Stimulated activated CD8-positive, alpha-beta memory T cell treated with anti-CD3 and anti-CD28 coated beads, Interleukin-4, amount 100 ng/mL, for 4 hours (primary cell): ENCODE results near the gene KRT25.
"Not testable (repeated sequence)": the region's sequence is repeated elsewhere in the genome, so short reads cannot be mapped to it uniquely, and the experiment has no call there.

ENCODE experiments used
- DNase-seq, 2 donors: peaks; one replicate each; pipeline ENCODE4 v3.0.0-alpha.2; 2020; ENCODE audit warnings: low read depth in 2 of 2, low spot score in 1 of 2

Gene KRT25

GRCh38 chr17:40753804-40754203 is 1.3 kb downstream of the KRT25 start:
- no peak for DNase-seq

- DNase-seq: no peak
These were observed 4.1 kb downstream of the KRT25 start for GRCh38 chr17:40751065-40751464.

- no peak for DNase-seq
These were observed 4.7 kb downstream of the KRT25 start for GRCh38 chr17:40750391-40750790.

GRCh38 chr17:40748666-40749065 is 6.5 kb downstream of the KRT25 start:
- not testable (repeated sequence) for DNase-seq

GRCh38 chr17:40738553-40738952 is 16.6 kb downstream of the KRT25 start:
- DNase-seq: no peak

- no peak for DNase-seq
These were observed 20.1 kb downstream of the KRT25 start for GRCh38 chr17:40735016-40735415.

- no peak for DNase-seq
These were observed 21.1 kb downstream of the KRT25 start for GRCh38 chr17:40734018-40734417.

GRCh38 chr17:40730970-40731369 is 24.2 kb downstream of the KRT25 start:
- no peak for DNase-seq

GRCh38 chr17:40727447-40728231 is 27.5 kb downstream of the KRT25 start:
- DNase-seq: no peak

- DNase-seq: no peak
These were observed 28.2 kb downstream of the KRT25 start for GRCh38 chr17:40726919-40727318.

- DNase-seq: no peak
These were observed 30.5 kb downstream of the KRT25 start for GRCh38 chr17:40724656-40725055.

GRCh38 chr17:40722241-40722640 is 32.9 kb downstream of the KRT25 start:
- no peak for DNase-seq

GRCh38 chr17:40720899-40721298 is 34.2 kb downstream of the KRT25 start:
- no peak for DNase-seq

GRCh38 chr17:40718930-40719329 is 36.2 kb downstream of the KRT25 start:
- no peak for DNase-seq

GRCh38 chr17:40717776-40718175 is 37.4 kb downstream of the KRT25 start:
- no peak for DNase-seq

GRCh38 chr17:40714473-40714872 is 40.7 kb downstream of the KRT25 start:
- DNase-seq: no peak

GRCh38 chr17:40707745-40708144 is 47.4 kb downstream of the KRT25 start:
- no peak for DNase-seq

- no peak for DNase-seq
These were observed 49.5 kb downstream of the KRT25 start for GRCh38 chr17:40705584-40705983.

GRCh38 chr17:40703652-40704051 is 51.5 kb downstream of the KRT25 start, which contains the start of gene KRT24:
Gene KRT24, minus strand, starts transcription at chr17:40703752. Its CDS starts 59 bp downstream, at chr17:40703693.
- no peak for DNase-seq

GRCh38 chr17:40702271-40702670 is 52.9 kb downstream of the KRT25 start:
- DNase-seq: no peak

- DNase-seq: no peak
These were observed 55.3 kb downstream of the KRT25 start for GRCh38 chr17:40699853-40700252.

- no peak for DNase-seq
These were observed 55.8 kb downstream of the KRT25 start for GRCh38 chr17:40699371-40699770.
